Right atrium auricular region (tissue), 2 donors: Measurements from ENCODE around the gene EXOC6B. TPM values are rescaled to one million over a fixed set of nuclear protein-coding genes. Genes with fewer than 3 reads are reported as not detected.

Source experiments
- DNase-seq: peaks from one replicate; pipeline ENCODE4 v3.0.0-alpha.2; 2019; ENCODE audit warnings: low spot score
- H3K27ac ChIP-seq, 2 donors: fragments of 200-600 bp; sonication (generic); 1 replicate in 1 of 2; 2 replicates in 1 of 2; pipeline ENCODE4 v1.5.1; 2016 to 2019
- H3K27me3 ChIP-seq, 2 donors: fragments of 200-600 bp; sonication (generic); one replicate each; pipeline versions ENCODE4 v1.5.1 to v1.6.0; 2017 to 2019
- H3K36me3 ChIP-seq: fragments of 200-600 bp; sonication (generic); one replicate; pipeline ENCODE4 v1.5.1; 2016
- H3K4me1 ChIP-seq, 2 donors: fragments of 200-600 bp; sonication (generic); one replicate each; pipeline versions ENCODE4 v1.5.1 to v1.6.0; 2017 to 2019
- H3K4me3 ChIP-seq, 2 donors: fragments of 200-600 bp; sonication (generic); 1 replicate in 1 of 2; 2 replicates in 1 of 2; pipeline ENCODE4 v1.5.1; 2017 to 2019; ENCODE audit warnings: mild to moderate bottlenecking in 1 of 2, moderate library complexity in 1 of 2
- H3K9me3 ChIP-seq, 2 donors: fragments of 200-600 bp; sonication (generic); one replicate each; pipeline ENCODE4 v1.5.1; 2019
- total RNA-seq, 2 donors: library from RNA; depleted of rRNA; stranded (reverse); fragments of >200 nt; gene quantifications; one replicate each; pipeline ENCODE4 v1.1.0, GENCODE V29; 2016
- TF ChIP-seq, protein P1 (sequence below), 2 donors: fragments of 200-600 bp; sonication (generic); IDR thresholded peaks; one replicate each; pipeline ENCODE4 v1.5.1; 2019; ENCODE audit warnings: antibody characterized with exemption in 2 of 2

Gene EXOC6B
- total RNA-seq, 2 donors from 2014 or later = 80.5 to 111 TPM

DNA sequence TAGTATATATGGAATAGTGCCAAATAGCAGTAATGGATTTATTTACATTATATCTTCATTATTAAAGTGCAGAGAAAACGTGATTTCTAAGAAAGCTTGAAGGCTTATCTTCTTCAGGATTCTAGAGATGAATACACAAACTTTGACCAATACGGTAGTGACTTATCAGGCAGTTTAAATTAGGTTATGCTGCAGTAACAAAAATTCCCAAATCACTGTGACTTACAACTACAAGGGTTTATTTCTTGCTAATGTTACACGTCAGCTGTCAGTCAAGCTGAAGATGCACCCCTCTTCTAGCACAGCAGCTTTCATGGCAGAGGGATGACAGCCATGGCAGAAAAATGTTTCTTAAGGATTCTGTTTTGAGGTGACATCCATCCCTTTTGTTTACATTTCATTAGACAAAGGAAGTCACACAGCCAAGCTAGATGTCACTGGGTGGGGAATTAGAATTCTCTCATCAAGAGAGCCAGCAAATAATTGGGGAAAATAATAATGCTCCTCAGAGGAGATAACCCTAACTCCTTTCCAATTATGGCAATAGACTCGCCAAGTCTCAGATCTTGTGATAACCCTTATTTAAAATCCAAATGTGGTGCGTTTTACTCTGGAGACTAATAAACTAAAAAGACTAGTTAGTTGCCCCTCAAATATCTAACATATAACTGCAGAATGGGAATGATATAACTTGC is 409.9 kb downstream of the EXOC6B start:
- Histone ChIP-seq H3K27me3 (no peaks in the 10 kb centered on the region), H3K36me3 (no peaks in the 10 kb centered on the region), H3K4me1 (no peaks in the 10 kb centered on the region), H3K9me3 (peaks cover 0 to 13% of the 10 kb centered on the region in 2 donors), H3K4me3 (no peak overlapping the region), H3K27ac (no peak overlapping the region)
- no peak for DNase-seq
- TF ChIP-seq, protein P1, sequence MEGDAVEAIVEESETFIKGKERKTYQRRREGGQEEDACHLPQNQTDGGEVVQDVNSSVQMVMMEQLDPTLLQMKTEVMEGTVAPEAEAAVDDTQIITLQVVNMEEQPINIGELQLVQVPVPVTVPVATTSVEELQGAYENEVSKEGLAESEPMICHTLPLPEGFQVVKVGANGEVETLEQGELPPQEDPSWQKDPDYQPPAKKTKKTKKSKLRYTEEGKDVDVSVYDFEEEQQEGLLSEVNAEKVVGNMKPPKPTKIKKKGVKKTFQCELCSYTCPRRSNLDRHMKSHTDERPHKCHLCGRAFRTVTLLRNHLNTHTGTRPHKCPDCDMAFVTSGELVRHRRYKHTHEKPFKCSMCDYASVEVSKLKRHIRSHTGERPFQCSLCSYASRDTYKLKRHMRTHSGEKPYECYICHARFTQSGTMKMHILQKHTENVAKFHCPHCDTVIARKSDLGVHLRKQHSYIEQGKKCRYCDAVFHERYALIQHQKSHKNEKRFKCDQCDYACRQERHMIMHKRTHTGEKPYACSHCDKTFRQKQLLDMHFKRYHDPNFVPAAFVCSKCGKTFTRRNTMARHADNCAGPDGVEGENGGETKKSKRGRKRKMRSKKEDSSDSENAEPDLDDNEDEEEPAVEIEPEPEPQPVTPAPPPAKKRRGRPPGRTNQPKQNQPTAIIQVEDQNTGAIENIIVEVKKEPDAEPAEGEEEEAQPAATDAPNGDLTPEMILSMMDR (IDR thresholded peaks at IDR 0.05) = no peak

DNA sequence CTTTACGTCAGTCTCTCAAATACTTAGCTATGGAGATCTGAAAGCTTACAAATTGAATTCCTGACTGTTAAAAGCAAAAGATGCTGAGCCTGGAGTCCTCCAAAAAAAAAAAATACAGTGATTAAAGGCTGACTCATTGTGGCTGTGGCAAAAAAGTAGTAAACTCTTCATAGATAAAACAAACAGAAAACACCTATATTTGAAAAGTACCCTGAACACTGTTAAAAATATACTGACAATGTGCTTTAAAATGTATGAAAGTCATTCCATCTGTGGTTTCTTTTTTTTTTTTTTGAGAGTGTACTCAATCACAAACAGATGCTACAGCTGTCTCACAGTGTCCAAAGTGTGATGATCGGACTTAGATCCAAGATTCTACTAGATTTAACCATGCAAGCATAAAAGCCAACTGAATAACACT is 410.6 kb downstream of the EXOC6B start:
- H3K36me3 ChIP-seq = no peaks in the 10 kb centered on the region
- H3K9me3 ChIP-seq = peaks cover 0 to 6% of the 10 kb centered on the region in 2 donors
- DNase-seq = no peak
- no peak overlapping the region for H3K27ac ChIP-seq
- TF ChIP-seq, protein P1 (IDR thresholded peaks at IDR 0.05) = no peak
- H3K4me1 ChIP-seq = no peaks in the 10 kb centered on the region
- H3K27me3 ChIP-seq = no peaks in the 10 kb centered on the region
- no peak overlapping the region for H3K4me3 ChIP-seq

DNA sequence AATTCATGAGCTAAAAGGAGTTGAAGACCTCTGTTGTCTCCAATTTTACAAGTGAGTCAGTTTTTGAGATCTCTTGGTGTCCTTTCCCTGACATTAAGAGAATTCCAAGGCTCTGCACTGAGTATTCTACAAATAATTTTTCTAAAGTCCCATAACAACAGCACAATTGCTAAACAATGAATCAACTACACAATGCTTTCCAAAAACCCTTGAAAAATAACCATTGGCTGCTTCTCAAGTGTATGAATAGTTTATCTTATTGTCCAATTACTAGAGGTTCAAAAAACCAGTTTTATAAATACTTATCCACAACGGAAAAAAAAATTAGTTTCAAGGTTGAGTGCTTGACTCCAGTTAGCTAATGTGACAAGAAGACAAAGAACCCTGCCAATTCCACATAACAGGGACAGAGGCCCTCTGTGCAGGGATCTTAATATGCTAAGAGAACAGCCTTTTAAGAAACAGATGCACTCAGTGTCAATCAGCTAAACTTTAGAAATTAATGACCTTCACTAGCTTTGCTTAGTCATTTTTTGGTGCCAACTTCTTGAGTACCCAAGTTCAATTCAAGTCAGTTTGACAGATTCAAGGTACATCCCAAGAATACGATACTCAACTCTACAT is 411.6 kb downstream of the EXOC6B start:
- DNase-seq = no peak
- TF ChIP-seq, protein P1 (IDR thresholded peaks at IDR 0.05) = no peak
- no peaks in the 10 kb centered on the region for H3K4me1 ChIP-seq
- H3K9me3 ChIP-seq = no peaks in the 10 kb centered on the region
- H3K36me3 ChIP-seq = no peaks in the 10 kb centered on the region
- H3K27me3 ChIP-seq = no peaks in the 10 kb centered on the region
- no peak overlapping the region for H3K27ac ChIP-seq
- no peak overlapping the region for H3K4me3 ChIP-seq

DNA sequence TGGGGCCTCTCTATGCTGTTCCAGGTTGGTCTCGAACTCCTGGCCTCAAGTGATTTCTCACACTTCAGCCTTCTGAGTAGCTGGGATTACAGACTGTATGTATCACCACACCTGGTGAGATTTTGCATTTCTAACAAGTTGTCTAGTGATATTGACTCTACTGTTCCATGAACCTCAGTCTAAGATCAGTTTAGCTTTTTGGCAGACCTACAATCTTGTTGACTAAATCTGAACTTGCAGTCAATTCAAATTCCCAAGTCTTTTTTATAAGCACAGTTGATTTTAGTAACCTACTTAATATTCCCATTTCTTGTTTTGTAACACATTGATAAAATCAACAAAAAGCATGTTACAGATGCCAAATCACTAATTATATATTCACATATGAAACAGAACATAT is 412.1 kb downstream of the EXOC6B start:
- no peak for DNase-seq
- Histone ChIP-seq H3K4me3 (no peak overlapping the region), H3K9me3 (no peaks in the 10 kb centered on the region), H3K4me1 (no peaks in the 10 kb centered on the region), H3K36me3 (no peaks in the 10 kb centered on the region), H3K27ac (no peak overlapping the region), H3K27me3 (no peaks in the 10 kb centered on the region)
- TF ChIP-seq, protein P1 (IDR thresholded peaks at IDR 0.05) = no peak

DNA sequence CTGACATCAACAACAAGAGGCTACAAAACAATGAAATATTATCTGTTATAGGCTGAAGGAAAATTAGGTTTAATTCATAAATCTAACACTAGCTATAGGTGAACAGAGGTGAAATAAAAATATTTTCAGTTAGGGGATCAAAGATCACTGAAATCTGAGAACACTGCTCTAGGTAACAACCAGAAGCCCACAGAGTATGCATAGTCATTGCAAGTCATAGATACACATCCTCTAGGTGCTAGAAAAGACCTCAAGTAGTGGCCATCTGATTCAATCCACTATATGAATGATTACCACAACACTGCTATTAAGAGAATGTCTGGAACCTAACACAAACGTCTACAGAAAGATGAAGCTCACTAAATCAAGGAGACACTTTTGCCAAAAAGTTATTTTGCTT is 413.6 kb downstream of the EXOC6B start:
- H3K36me3 ChIP-seq = no peaks in the 10 kb centered on the region
- no peaks in the 10 kb centered on the region for H3K4me1 ChIP-seq
- TF ChIP-seq, protein P1 (IDR thresholded peaks at IDR 0.05) = no peak
- H3K4me3 ChIP-seq = no peak overlapping the region
- no peak overlapping the region for H3K27ac ChIP-seq
- H3K27me3 ChIP-seq = no peaks in the 10 kb centered on the region
- DNase-seq = no peak
- H3K9me3 ChIP-seq = no peaks in the 10 kb centered on the region
